Heart right ventricle (tissue), 16 donors: ENCODE measurements around the gene CHRNA4. TPM values are rescaled to one million over a fixed set of nuclear protein-coding genes. Genes with fewer than 3 reads are reported as not detected.

ENCODE experiments used
- ATAC-seq, 8 donors: fragments of 200-7000 bp; cut with Tn5 transposase; one replicate each; pipeline ENCODE4 v1.9.1; 2020; ENCODE audit warnings: mild to moderate bottlenecking in 8 of 8, moderate library complexity in 8 of 8, moderate number of reproducible peaks in 1 of 8
- DNase-seq, 2 donors: peaks; one replicate each; pipeline ENCODE4 v3.0.0-alpha.2; 2020
- H3K27ac ChIP-seq, 10 donors: fragments of 200-600 bp; sonication (generic) in 2 of 10; one replicate each; pipeline versions ENCODE4 v1.5.0 to v1.8.0; 2020 to 2022; ENCODE audit warnings: mild to moderate bottlenecking in 3 of 10
- H3K27me3 ChIP-seq, 7 donors: fragments of 200-600 bp; one replicate each; pipeline ENCODE4 v1.8.0; 2021 to 2022; ENCODE audit warnings: mild to moderate bottlenecking in 2 of 7
- H3K36me3 ChIP-seq, 9 donors: fragments of 200-600 bp; sonication (generic) in 1 of 9; one replicate each; pipeline versions ENCODE4 v1.5.0 to v1.8.0; 2020 to 2022; ENCODE audit warnings: mild to moderate bottlenecking in 2 of 9
- H3K4me1 ChIP-seq, 9 donors: fragments of 200-600 bp; sonication (generic) in 1 of 9; one replicate each; pipeline versions ENCODE4 v1.5.0 to v1.8.0; 2020 to 2022; ENCODE audit warnings: mild to moderate bottlenecking in 4 of 9
- H3K4me3 ChIP-seq, 10 donors: fragments of 200-600 bp; sonication (generic) in 2 of 10; one replicate each; pipeline versions ENCODE4 v1.5.0 to v1.8.0; 2020 to 2022; ENCODE audit warnings: mild to moderate bottlenecking in 7 of 10, moderate library complexity in 2 of 10
- H3K9me3 ChIP-seq, 11 donors: fragments of 200-600 bp in 10 of 11; sonication (generic) in 2 of 11; one replicate each; pipeline versions ENCODE4 v1.5.0 to v1.8.0; 2013 to 2022; ENCODE audit warnings: mild to moderate bottlenecking in 2 of 11, control low read depth in 1 of 11, moderate library complexity in 1 of 11
- WGBS, 2 donors: extraction: QIAGEN DNeasy Blood & Tissue Kit; methylation state at CpG; one replicate each; pipeline ENCODE4 v1.1.7; 2013; ENCODE audit warnings: inconsistent platforms in 1 of 2; 5-methylcytosine and 5-hydroxymethylcytosine counted together
- intact Hi-C, 10 donors: fragments of 100-400 bp; cut with DNase I; formaldehyde crosslinking; loops; one replicate each; pipeline versions ENCODE4 v1.11.1 to v1.14.2; 2022
- polyA plus RNA-seq, 2 donors: library from polyadenylated mRNA; stranded (reverse); fragments of 200-250 nt; gene quantifications; one replicate each; pipeline ENCODE4 v1.2.3, GENCODE V29; 2013
- total RNA-seq, 10 donors: library from RNA; stranded (reverse); fragmentation: NEBNext Ultra II Directional in 3 of 10; extraction: Animal tissue kit (Norgen Biotek cat#: 25700) in 3 of 10; gene quantifications; one replicate each; pipeline versions ENCODE4 v1.2.1 to v1.2.4, GENCODE V29; 2021 to 2023
- TF ChIP-seq, protein P1 (sequence below), 9 donors: fragments of 200-600 bp; sonication (generic) in 2 of 9; IDR thresholded peaks; one replicate each; pipeline versions ENCODE4 v1.5.0 to v1.8.0; 2021 to 2022; ENCODE audit warnings: antibody characterized with exemption in 9 of 9, mild to moderate bottlenecking in 5 of 9, moderate library complexity in 1 of 9
- donor health status: Arrhythmogenic right ventricular cardiomyopathy.
- donor health status: ischemic (EF 13 %, LVEDD 7.1; RV severe dilation, severe dysfunction).
- donor health status: healthy with polysubstance abuse.
- donor health status: DM: no; HTN: yes; CAD: no.
- donor health status: DM: no; HTN: no; CAD: no.
- donor health status: ischemic (EF 25% LVEDD 6.9; RV normal size, moderate dysfunction).
- donor health status: ischemic (EF 25% LVEDD 5.7; RV mildly dilated, moderate dysfunction).
- donor health status: healthy.
- donor health status: DM: yes; HTN: yes; CAD: no.
- donor health status: Ischemic cardiomyopathy.
- donor health status: ischemic (EF 35%, LVEDD 5.7; RV mildly dilated, moderate dysfunction).
- donor health status: nonischemic (EF 11% LVEDD 7.7; RV severe dilation, severe dysfunction).
- donor health status: DM: yes; HTN: yes; CAD: no.
- donor health status: PGD.
- donor health status: ischemic (EF 29% LVEDD 5.4; RV normal size, mild dysfunction).
- donor health status: nonischemic (EF 23%, LVEDD 6.1; RV moderate dilation, normal function).

Gene CHRNA4
- total and polyA plus RNA-seq, 12 donors, result 0.06 to 1.5 (median 0.90) TPM; not detected in 4

DNA sequence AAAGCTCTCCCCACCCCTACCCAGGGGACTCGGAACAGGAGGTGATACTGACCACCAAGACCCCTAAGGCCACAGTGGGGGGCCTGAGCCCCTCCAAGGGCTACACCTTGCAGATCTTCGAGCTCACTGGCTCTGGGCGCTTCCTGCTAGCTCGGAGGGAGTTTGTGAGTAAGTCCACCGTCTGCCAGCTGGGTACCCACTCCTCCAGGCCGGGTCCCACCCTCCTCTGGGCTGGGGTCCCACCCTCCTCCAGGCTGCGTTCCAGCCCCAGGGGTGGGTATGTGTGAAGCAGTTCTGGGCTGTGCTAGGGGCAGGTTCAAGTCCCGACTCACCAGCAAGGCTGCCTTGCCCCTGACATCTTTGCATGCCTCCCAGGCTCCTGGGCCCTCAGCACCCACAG, 55.8 kb downstream of the CHRNA4 start:
- no peak overlapping the region for H3K4me3 ChIP-seq
- intact Hi-C loops, result no loop called here
- ATAC-seq (no peak), DNase-seq (no peak)
- TF ChIP-seq, protein P1, sequence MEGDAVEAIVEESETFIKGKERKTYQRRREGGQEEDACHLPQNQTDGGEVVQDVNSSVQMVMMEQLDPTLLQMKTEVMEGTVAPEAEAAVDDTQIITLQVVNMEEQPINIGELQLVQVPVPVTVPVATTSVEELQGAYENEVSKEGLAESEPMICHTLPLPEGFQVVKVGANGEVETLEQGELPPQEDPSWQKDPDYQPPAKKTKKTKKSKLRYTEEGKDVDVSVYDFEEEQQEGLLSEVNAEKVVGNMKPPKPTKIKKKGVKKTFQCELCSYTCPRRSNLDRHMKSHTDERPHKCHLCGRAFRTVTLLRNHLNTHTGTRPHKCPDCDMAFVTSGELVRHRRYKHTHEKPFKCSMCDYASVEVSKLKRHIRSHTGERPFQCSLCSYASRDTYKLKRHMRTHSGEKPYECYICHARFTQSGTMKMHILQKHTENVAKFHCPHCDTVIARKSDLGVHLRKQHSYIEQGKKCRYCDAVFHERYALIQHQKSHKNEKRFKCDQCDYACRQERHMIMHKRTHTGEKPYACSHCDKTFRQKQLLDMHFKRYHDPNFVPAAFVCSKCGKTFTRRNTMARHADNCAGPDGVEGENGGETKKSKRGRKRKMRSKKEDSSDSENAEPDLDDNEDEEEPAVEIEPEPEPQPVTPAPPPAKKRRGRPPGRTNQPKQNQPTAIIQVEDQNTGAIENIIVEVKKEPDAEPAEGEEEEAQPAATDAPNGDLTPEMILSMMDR (IDR thresholded peaks at IDR 0.05), result no peak
- H3K9me3 ChIP-seq, result peaks cover 0 to 25% (median 7%) of the 10 kb centered on the region in 11 donors
- peaks cover 0 to 6% (median 0%) of the 10 kb centered on the region in 9 donors for H3K4me1 ChIP-seq
- 49 to 51% methylated on average over 8 of the region's 8 CpGs for WGBS, 2 donors
- H3K27ac ChIP-seq, result no peak overlapping the region
- H3K27me3 ChIP-seq, result peaks cover 7 to 61% (median 52%) of the 10 kb centered on the region in 7 donors
- H3K36me3 ChIP-seq, result no peaks in the 10 kb centered on the region

DNA sequence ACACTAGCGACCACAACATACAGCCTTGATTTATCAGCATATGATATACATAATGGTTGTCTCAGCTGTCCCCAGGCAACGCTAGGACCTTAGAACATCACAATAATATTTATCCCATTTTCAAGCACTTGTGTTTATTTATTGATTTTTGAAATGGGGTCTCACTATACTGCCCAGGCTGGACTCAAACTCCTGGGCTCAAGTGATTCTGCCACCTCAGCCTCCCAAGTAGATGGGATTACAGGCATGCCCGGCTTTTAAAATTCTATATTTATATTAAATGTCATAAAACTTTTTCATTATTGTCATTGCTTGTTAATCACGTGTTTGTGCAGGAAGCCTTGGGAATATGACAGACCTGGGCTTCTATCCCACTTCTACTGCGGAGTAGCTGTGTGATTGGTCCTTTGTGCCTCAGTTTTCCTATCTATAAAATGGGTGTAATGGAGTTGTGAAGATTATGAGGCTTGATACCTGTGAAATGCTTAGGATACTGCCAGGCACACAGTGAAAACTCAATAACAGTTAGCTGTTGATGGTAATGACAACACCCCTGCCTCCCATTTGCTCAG, 58.0 kb downstream of the CHRNA4 start:
- intact Hi-C loops, result no loop called here
- Histone ChIP-seq H3K4me3 (no peak overlapping the region), H3K4me1 (no peaks in the 10 kb centered on the region), H3K27ac (no peak overlapping the region), H3K36me3 (no peaks in the 10 kb centered on the region), H3K9me3 (peaks cover 0 to 25% (median 7%) of the 10 kb centered on the region in 11 donors), H3K27me3 (peaks cover 3 to 65% (median 53%) of the 10 kb centered on the region in 7 donors)
- 65 to 72% methylated on average over 5 of the region's 5 CpGs for WGBS, 2 donors
- DNase-seq (no peak), ATAC-seq (no peak)
- TF ChIP-seq, protein P1 (IDR thresholded peaks at IDR 0.05), result no peak

DNA sequence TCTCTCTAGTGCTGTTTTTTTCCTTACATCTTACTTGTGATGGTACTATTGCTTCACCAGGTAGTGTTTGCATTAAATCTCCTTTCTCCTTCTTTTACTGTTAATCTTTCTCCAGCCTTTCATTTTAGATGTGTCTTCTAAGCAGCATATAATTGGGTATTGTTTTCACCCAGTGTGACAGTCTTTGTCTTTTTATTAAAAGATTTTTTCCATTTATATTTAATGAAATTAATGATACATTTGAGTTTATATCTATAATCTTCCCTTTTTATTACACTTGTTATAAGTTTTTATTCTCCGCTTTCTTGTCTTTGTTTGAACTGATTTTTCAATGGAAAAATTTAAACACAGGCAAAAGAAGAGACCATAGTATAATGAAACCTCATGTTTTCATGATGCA, 59.5 kb downstream of the CHRNA4 start:
- H3K4me3 ChIP-seq, result no peak overlapping the region
- no peak overlapping the region for H3K27ac ChIP-seq
- H3K27me3 ChIP-seq, result peaks cover 8 to 65% (median 53%) of the 10 kb centered on the region in 7 donors
- ATAC-seq, result no peak
- no peaks in the 10 kb centered on the region for H3K4me1 ChIP-seq
- no peak for DNase-seq
- H3K9me3 ChIP-seq, result peaks cover 0 to 25% (median 7%) of the 10 kb centered on the region in 11 donors
- TF ChIP-seq, protein P1 (IDR thresholded peaks at IDR 0.05), result no peak
- H3K36me3 ChIP-seq, result no peaks in the 10 kb centered on the region
- 91 to 97% methylated on average over 1 of the region's 1 CpG for WGBS, 2 donors
- intact Hi-C loops, result no loop called here

DNA sequence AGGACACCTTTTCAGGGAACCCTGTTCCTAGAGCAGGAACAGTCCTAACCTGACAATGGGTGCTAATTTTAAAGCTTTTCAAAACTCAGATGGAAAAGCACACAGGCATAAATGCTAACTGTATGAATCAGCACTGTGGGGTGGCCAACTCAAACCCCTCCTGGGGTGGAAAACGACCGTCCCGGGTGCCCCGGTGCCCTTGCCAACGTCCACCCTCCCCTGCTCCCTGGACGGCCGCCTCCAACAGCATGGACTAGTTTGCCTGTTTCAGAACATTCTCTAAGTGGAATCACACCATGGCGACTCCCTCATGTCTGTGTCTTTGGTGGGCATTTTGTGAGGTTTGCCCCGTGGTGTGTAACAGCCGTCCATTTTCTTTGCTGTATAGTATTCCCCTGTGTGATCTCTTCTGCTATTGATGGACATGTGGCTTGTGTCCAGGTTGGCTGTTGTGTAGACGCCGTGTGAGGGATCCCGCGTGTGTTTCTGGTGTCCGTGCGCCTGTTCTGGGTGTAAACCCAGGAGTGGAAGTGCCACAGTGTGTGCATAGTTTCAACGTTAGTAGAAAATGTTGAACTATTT, 62.3 kb downstream of the CHRNA4 start:
- Histone ChIP-seq H3K36me3 (no peaks in the 10 kb centered on the region), H3K9me3 (peaks cover 0 to 25% (median 7%) of the 10 kb centered on the region in 11 donors), H3K27me3 (peaks cover 8 to 76% (median 66%) of the 10 kb centered on the region in 7 donors), H3K4me1 (no peaks in the 10 kb centered on the region), H3K27ac (no peak overlapping the region), H3K4me3 (no peak overlapping the region)
- TF ChIP-seq, protein P1 (IDR thresholded peaks at IDR 0.05), result no peak
- no peak for ATAC-seq
- intact Hi-C loops, result no loop called here
- 87 to 88% methylated on average over 17 of the region's 17 CpGs for WGBS, 2 donors
- no peak for DNase-seq
